C4-2B (cell line): ENCODE results near the gene TMCC3.

Source experiments
- CTCF ChIP-seq: fragments of 450-650 bp; conservative IDR thresholded peaks from 2 replicates; pipeline ENCODE4 v1.5.1; 2017; ENCODE audit warnings: mild to moderate bottlenecking
- ZFX ChIP-seq: fragments of 450-650 bp; IDR thresholded peaks from 2 replicates; pipeline ENCODE4 v1.6.1; 2017

GRCh38 chr12:94536040-94536965 is 114.1 kb downstream of the TMCC3 start:
- TF ChIP-seq CTCF = no peak
- no peak for TF ChIP-seq ZFX
